GM12878 (cell line): ENCODE measurements around the gene LRRC7. TPM values are rescaled to one million over a fixed set of nuclear protein-coding genes. Genes with fewer than 3 reads are reported as not detected.

Experiments
- ATAC-seq: fragments of 200-7000 bp; cut with Tn5 transposase; 3 replicates; pipeline ENCODE4 v1.9.1; 2020; ENCODE audit warnings: mild to moderate bottlenecking, moderate library complexity
- BruUV-seq: library from RNA; stranded (reverse); fragments of 400-500 nt; replicated peaks from 2 replicates; lab custom pipeline; 2021; lab: Mats Ljungman, UMichigan
- CTCF ChIA-PET: fragments of 300-600 bp; sonication (Branson Sonifier 250); formaldehyde crosslinking; extraction: SDS; loops from one replicate; lab custom pipeline; 2021; ENCODE audit warnings: inconsistent platforms; lab: Yijun Ruan, JAX
- POLR2A ChIA-PET: fragments of 350-600 bp; formaldehyde crosslinking; extraction: SDS; loops from one replicate; lab custom pipeline; 2021; ENCODE audit warnings: inconsistent platforms; lab: Charles Lee
- RAD21 ChIA-PET: fragments of 300-600 bp; sonication (Branson Sonifier 250); formaldehyde crosslinking; loops from one replicate; lab custom pipeline; 2023; ENCODE audit warnings: antibody characterized with exemption; ENCODE audit not compliant: unreplicated experiment; lab: Charles Lee
- SMC1A ChIA-PET: fragments of 300-600 bp; sonication (Branson Sonifier 250); formaldehyde crosslinking; loops from one replicate; lab custom pipeline; 2023; ENCODE audit not compliant: unreplicated experiment, uncharacterized antibody; lab: Charles Lee
- DNase-seq: peaks from one replicate; pipeline ENCODE4 v3.0.0-alpha.2; 2011; ENCODE audit warnings: low read depth, low spot score
- FAIRE-seq: peaks from 3 replicates; lab custom pipeline; 2011; peaks lifted over from hg19 to GRCh38; lab: Jason Lieb, UNC
- H2AFZ ChIP-seq: 2 replicates; pipeline ENCODE4 v1.6.0; 2011; ENCODE audit warnings: low read depth, low read length, control low read depth; ENCODE audit not compliant: control insufficient read depth
- H3K27ac ChIP-seq: 2 replicates; pipeline ENCODE4 v1.5.1; 2011; ENCODE audit warnings: control low read depth; ENCODE audit not compliant: control insufficient read depth, insufficient read depth
- H3K27me3 ChIP-seq, 2 experiments: replicated peaks in 1 of 2; 2 replicates each; pipeline versions ENCODE4 v1.6.0 to v1.6.1; 2011; ENCODE audit warnings: low read length in 1 of 2; ENCODE audit not compliant: control insufficient read depth in 2 of 2, insufficient read depth in 2 of 2
- H3K36me3 ChIP-seq, 2 experiments: 2 replicates each; pipeline ENCODE4 v1.5.1; 2011; ENCODE audit warnings: low read length in 1 of 2; ENCODE audit not compliant: control insufficient read depth in 2 of 2, insufficient read depth in 2 of 2
- H3K4me1 ChIP-seq: 2 replicates; pipeline ENCODE4 v1.6.1; 2011; ENCODE audit warnings: mild to moderate bottlenecking, low read length, moderate library complexity, mixed read lengths; ENCODE audit not compliant: control insufficient read depth, insufficient read depth
- H3K4me2 ChIP-seq: 2 replicates; pipeline ENCODE4 v1.6.0; 2011; ENCODE audit warnings: control low read depth; ENCODE audit not compliant: control insufficient read depth, insufficient read depth
- H3K4me3 ChIP-seq: fragments of 200-600 bp; sonication (generic); 2 replicates; pipeline ENCODE4 v1.5.1; 2016
- H3K79me2 ChIP-seq: 2 replicates; pipeline ENCODE4 v1.6.0; 2011; ENCODE audit warnings: low read length; ENCODE audit not compliant: control insufficient read depth, insufficient read depth
- H3K9ac ChIP-seq: 2 replicates; pipeline ENCODE4 v1.8.0; 2011; ENCODE audit warnings: low read length, control low read depth, mixed read lengths; ENCODE audit not compliant: control insufficient read depth, insufficient read depth
- H3K9me3 ChIP-seq: replicated peaks from 3 replicates; pipeline ENCODE4 v1.5.1; 2011; ENCODE audit warnings: mild to moderate bottlenecking, low read length; ENCODE audit not compliant: control insufficient read depth, insufficient read depth
- H4K20me1 ChIP-seq: 2 replicates; pipeline ENCODE4 v1.6.0; 2011; ENCODE audit not compliant: control insufficient read depth, insufficient read depth
- BCL11A ChIP-seq: IDR thresholded peaks from 2 replicates; pipeline ENCODE4 v1.6.1; 2011; ENCODE audit warnings: low read depth, low read length
- CBX3 ChIP-seq: fragments of 200-600 bp; sonication (generic); IDR thresholded peaks from 2 replicates; pipeline ENCODE4 v1.6.1; 2016; ENCODE audit warnings: low read depth, borderline replicate concordance
- CREM ChIP-seq: IDR thresholded peaks from 2 replicates; pipeline ENCODE4 v1.6.1; 2014; ENCODE audit warnings: antibody characterized with exemption, low read depth
- E4F1 ChIP-seq: fragments of 450-650 bp; IDR thresholded peaks from 2 replicates; pipeline ENCODE4 v1.6.1; 2018; ENCODE audit warnings: borderline replicate concordance, mild to moderate bottlenecking; ENCODE audit not compliant: partially characterized antibody
- ELK1 ChIP-seq: IDR thresholded peaks from 2 replicates; pipeline ENCODE4 v1.6.1; 2012; ENCODE audit warnings: low read depth, low read length, improper control_type of control experiment
- ETV6 ChIP-seq, 2 experiments: fragments of 450-650 bp in 1 of 2; IDR thresholded peaks in 1 of 2; conservative IDR thresholded peaks in 1 of 2; 2 replicates each; pipeline ENCODE4 v1.6.1; 2014; ENCODE audit warnings: antibody characterized with exemption in 1 of 2, borderline replicate concordance in 1 of 2, low read depth in 1 of 2, mild to moderate bottlenecking in 1 of 2, moderate library complexity in 1 of 2
- FOXK2 ChIP-seq: fragments of 450-650 bp; IDR thresholded peaks from 2 replicates; pipeline ENCODE4 v1.6.1; 2017; ENCODE audit warnings: mild to moderate bottlenecking, moderate library complexity
- IKZF2 ChIP-seq, 2 experiments: fragments of 450-650 bp; IDR thresholded peaks; 2 replicates each; pipeline ENCODE4 v1.6.1; 2017; ENCODE audit warnings: mild to moderate bottlenecking in 2 of 2, moderate library complexity in 2 of 2
- IRF4 ChIP-seq: IDR thresholded peaks from 2 replicates; pipeline ENCODE4 v1.6.1; 2011; ENCODE audit warnings: low read depth, low read length
- PAX5 ChIP-seq: IDR thresholded peaks from 2 replicates; pipeline ENCODE4 v1.6.1; 2011; ENCODE audit warnings: low read depth, low read length, borderline replicate concordance
- PKNOX1 ChIP-seq: fragments of 450-650 bp; IDR thresholded peaks from 2 replicates; pipeline ENCODE4 v1.6.1; 2016; ENCODE audit warnings: mild to moderate bottlenecking
- SIN3A ChIP-seq: IDR thresholded peaks from 2 replicates; pipeline ENCODE4 v1.6.1; 2012; ENCODE audit warnings: low read depth, low read length, improper control_type of control experiment
- SMARCA5 ChIP-seq: fragments of 450-650 bp; IDR thresholded peaks from 2 replicates; pipeline ENCODE4 v1.6.1; 2017; ENCODE audit warnings: mild to moderate bottlenecking
- STAT1 ChIP-seq: fragments of 450-650 bp; conservative IDR thresholded peaks from 2 replicates; pipeline ENCODE4 v1.6.1; 2014; ENCODE audit warnings: antibody characterized with exemption, mild to moderate bottlenecking
- YY1 ChIP-seq: IDR thresholded peaks from 2 replicates; pipeline ENCODE4 v1.6.1; 2011; ENCODE audit warnings: low read depth, mild to moderate bottlenecking, low read length
- ZBTB11 ChIP-seq: fragments of 450-650 bp; formaldehyde crosslinking; IDR thresholded peaks from 2 replicates; pipeline ENCODE4 v1.5.0; 2022; ENCODE audit warnings: mild to moderate bottlenecking, missing genetic modification characterization
- ZNF217 ChIP-seq: fragments of 450-650 bp; IDR thresholded peaks from 2 replicates; pipeline ENCODE4 v1.6.1; 2017; ENCODE audit warnings: antibody characterized with exemption, mild to moderate bottlenecking
- WGBS: methylation state at CpG from one replicate; pipeline ENCODE4 v1.1.6; 2016; ENCODE audit warnings: low lambda C conversion rate; ENCODE audit not compliant: insufficient replicate concordance, insufficient coverage; ENCODE audit errors: missing lambda C conversion rate; 5-methylcytosine and 5-hydroxymethylcytosine counted together
- in situ Hi-C: fragments of 300-500 bp; cut with MboI; formaldehyde crosslinking; loops from 9 replicates; pipeline ENCODE4 v1.14.3; 2018; ENCODE audit warnings: mixed read lengths
- intact Hi-C: fragments of 100-400 bp; cut with micrococcal nuclease; formaldehyde crosslinking; loops from one replicate; pipeline ENCODE4 v1.14.2; 2022; ENCODE audit not compliant: unreplicated experiment
- polyA plus RNA-seq, 11 experiments: library from polyadenylated mRNA; depleted of rRNA in 4 of 11; unstranded in 6 of 11; stranded (reverse) in 5 of 11; fragments of >200 nt; fragmentation: Nextera tagmentation in 4 of 11; fragmentation: Illumina TruSeq in 1 of 11; extraction: Ambion mirVana in 4 of 11; extraction: Trizol in 1 of 11; gene quantifications; 1 replicate in 1 of 11; 2 replicates in 10 of 11; pipeline versions ENCODE4 v1.2.1 to v1.2.3, GENCODE V29; 2011 to 2016; ENCODE audit warnings: inconsistent platforms in 2 of 11, missing spikeins in 2 of 11, low read depth in 1 of 11
- total RNA-seq, 4 experiments: library from RNA; depleted of rRNA in 3 of 4; stranded (reverse); fragments of >200 nt in 3 of 4; fragmentation: Illumina TruSeq in 1 of 4; extraction: Trizol in 1 of 4; gene quantifications; 2 replicates each; pipeline versions ENCODE4 v1.2.1 to v1.2.3, GENCODE V29; 2013 to 2021

Gene LRRC7
- total and polyA plus RNA-seq, 10 of the 15 experiments (the other 5 are each of a cell fraction or from before 2014, with no cell fraction given): 0.05 to 1.4 (median 0.24) TPM; not detected in 5

- TF ChIP-seq PAX5 (no peak), SIN3A (no peak)
These were observed 94.0 kb downstream of the LRRC7 start (continued) for GRCh38 chr1:69661686-69662085.

- intact Hi-C loops (no loop called here), in situ Hi-C loops (no loop called here)
- no peak overlapping the region for H3K27ac ChIP-seq
- no peak overlapping the region for H3K4me2 ChIP-seq
- ChIA-PET CTCF (interaction anchor here (0.5 kb wide), 1 partner anchor 752 kb away, joined by 3 read pairs; no protein-coding TSS in a partner anchor), SMC1A (interaction anchor here (0.7 kb wide), 1 partner anchor 13 kb away, joined by 3 read pairs; no protein-coding TSS in a partner anchor), RAD21 (no interaction called here), POLR2A (no interaction called here)
- WGBS: 19% methylated on average over 2 of the region's 2 CpGs
- ATAC-seq (no peak), DNase-seq (no peak), FAIRE-seq (no peak)
- BruUV-seq: no TSS peak
- H3K9me3 ChIP-seq: no peaks in the 10 kb centered on the region
- no peaks in the 10 kb centered on the region for H3K27me3 ChIP-seq
- no peak overlapping the region for H3K4me3 ChIP-seq
- no peaks in the 10 kb centered on the region for H4K20me1 ChIP-seq
- no peak overlapping the region for H3K9ac ChIP-seq
- H3K4me1 ChIP-seq: no peaks in the 10 kb centered on the region
- H3K79me2 ChIP-seq: no peaks in the 10 kb centered on the region
- H3K36me3 ChIP-seq: no peaks in the 10 kb centered on the region
- no peak overlapping the region for H2AFZ ChIP-seq
- TF ChIP-seq CBX3 (no peak), STAT1 (no peak), CREM (no peak), E4F1 (no peak), IRF4 (no peak), ZNF217 (no peak), IKZF2 (IDR thresholded peaks at IDR 0.05) (no peak), BCL11A (no peak), FOXK2 (no peak), YY1 (no peak), PKNOX1 (no peak), ZBTB11 (CRISPR knock-in tag) (no peak), SMARCA5 (no peak), ELK1 (no peak), ETV6 (conservative IDR thresholded peaks at IDR 0.05 in 1 of 2, IDR thresholded peaks at IDR 0.05 in 1 of 2; ENCODE audit: borderline replicate concordance in 1 of 2, low read depth in 1 of 2) (no peak)
These were observed 94.6 kb downstream of the LRRC7 start for GRCh38 chr1:69662321-69662720.
